ENCODE data around the gene DNM2. TPM values are rescaled to one million over a fixed set of nuclear protein-coding genes. Genes with fewer than 3 reads are reported as not detected.
"Not testable (repeated sequence)": the region's sequence is repeated elsewhere in the genome, so short reads cannot be mapped to it uniquely, and the experiment has no call there.

Gene DNM2
- total RNA-seq, 6 donors from 2014 or later = 238 to 744 (median 318) TPM

DNA sequence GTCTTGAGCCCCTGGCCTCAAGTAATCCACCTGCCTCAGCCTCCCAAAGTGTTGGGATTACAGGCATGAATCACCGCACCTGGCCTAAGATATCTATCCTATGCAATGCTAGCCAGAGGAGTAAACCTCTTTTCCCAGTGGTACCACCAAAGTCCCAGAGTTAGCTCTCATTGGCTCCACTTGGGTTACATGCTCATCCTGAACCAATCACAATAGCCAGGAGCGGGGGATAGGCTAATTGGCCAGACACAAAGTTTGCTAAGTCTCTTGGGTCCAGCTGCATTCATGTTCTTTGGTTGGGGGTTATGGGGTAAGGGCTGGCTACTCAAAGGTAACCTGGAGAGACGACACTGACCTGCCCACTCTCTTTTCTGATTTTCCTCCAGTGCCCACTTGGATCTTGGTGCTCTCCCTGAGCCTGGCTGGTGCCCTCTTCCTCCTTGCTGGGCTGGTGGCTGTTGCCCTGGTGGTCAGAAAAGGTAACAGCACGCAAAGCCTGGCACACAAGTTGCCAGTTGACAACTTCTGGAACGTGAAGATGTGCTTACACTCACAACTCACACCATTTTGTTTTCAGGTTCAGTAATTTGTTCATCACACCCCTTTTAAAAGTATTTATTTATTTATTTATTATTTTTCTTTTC, 138.1 kb downstream of the DNM2 start:
- ATAC-seq (ENCODE audit: low FRiP score in 2 of 2) (peak in 1 of 2 donors; percentile 38), DNase-seq (no peak)
- WGBS, 2 donors = 71 to 85% methylated on average over 5 of the region's 5 CpGs
- H3K4me3 ChIP-seq = no peak overlapping the region
- no peaks in the 10 kb centered on the region for H3K36me3 ChIP-seq
- no peaks in the 10 kb centered on the region for H3K27me3 ChIP-seq
- H3K4me1 ChIP-seq = no peaks in the 10 kb centered on the region
- no peaks in the 10 kb centered on the region for H3K9me3 ChIP-seq
- no peak overlapping the region for H3K27ac ChIP-seq
- TF ChIP-seq POLR2A (IDR thresholded peaks at IDR 0.05) = no peak
- TF ChIP-seq EP300 (IDR thresholded peaks at IDR 0.05) = no peak
- TF ChIP-seq, protein P1, sequence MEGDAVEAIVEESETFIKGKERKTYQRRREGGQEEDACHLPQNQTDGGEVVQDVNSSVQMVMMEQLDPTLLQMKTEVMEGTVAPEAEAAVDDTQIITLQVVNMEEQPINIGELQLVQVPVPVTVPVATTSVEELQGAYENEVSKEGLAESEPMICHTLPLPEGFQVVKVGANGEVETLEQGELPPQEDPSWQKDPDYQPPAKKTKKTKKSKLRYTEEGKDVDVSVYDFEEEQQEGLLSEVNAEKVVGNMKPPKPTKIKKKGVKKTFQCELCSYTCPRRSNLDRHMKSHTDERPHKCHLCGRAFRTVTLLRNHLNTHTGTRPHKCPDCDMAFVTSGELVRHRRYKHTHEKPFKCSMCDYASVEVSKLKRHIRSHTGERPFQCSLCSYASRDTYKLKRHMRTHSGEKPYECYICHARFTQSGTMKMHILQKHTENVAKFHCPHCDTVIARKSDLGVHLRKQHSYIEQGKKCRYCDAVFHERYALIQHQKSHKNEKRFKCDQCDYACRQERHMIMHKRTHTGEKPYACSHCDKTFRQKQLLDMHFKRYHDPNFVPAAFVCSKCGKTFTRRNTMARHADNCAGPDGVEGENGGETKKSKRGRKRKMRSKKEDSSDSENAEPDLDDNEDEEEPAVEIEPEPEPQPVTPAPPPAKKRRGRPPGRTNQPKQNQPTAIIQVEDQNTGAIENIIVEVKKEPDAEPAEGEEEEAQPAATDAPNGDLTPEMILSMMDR (IDR thresholded peaks at IDR 0.05) = peak; percentile 17 to 42 (median 34)
- no peak for TF ChIP-seq POLR2AphosphoS5 (IDR thresholded peaks at IDR 0.05)

DNA sequence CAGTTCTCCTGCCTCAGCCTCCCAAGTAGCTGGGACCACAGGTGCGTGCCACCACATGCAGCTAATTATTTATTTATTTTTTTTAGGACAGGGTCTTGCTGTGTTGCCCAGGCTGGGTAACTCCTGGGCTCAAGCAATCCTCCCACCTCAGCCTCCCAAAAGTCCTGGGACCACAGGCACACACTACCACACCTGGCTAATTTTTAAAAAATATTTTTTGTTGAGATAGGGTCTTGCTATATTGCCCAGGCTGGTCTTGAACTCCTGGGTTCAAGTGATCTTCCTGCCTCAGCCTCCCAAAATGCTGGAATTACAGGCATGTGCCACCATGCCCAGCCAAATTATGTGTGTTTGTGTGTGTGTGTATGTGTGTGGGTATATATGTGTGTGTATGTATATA, 139.0 kb downstream of the DNM2 start:
- DNase-seq; H3K9me3 ChIP-seq; H3K36me3 ChIP-seq; H3K4me3 ChIP-seq; ATAC-seq (ENCODE audit: low FRiP score in 2 of 2); H3K4me1 ChIP-seq; H3K27ac ChIP-seq; H3K27me3 ChIP-seq: not testable (repeated sequence)
- 100% methylated on average over 1 of the region's 1 CpG for WGBS, 2 donors

DNA sequence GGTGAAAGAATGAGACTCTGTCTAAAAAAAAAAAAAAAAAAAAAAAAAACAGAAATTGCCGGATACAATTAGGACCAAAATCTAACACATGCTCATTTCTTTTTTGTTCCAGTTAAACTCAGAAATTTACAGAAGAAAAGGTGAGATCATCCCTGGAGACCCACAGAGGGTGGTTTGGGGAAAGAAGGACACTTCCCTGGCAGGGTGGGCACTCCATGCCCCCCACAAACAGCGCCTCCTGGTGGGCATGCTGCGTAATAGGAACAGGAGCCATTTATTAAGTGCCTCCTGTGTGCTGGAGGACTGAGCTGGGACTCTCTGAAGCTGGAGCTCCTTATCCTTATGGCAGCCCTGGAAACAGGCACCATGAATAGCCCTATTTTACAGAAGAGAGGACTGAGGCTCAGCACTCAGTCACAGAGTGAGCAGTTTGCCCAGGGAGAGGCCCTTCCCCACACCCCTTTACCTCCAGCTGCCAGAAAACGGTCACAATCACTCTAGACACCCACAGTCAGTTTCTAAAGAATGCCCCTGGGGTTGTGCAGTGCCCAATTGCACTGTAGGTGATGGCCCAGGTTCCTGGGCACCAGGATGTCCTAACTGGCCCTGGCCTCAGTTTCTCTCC, 140.4 kb downstream of the DNM2 start:
- peaks cover 0 to under 1% (median 0%) of the 10 kb centered on the region in 4 donors for H3K4me1 ChIP-seq
- no peak overlapping the region for H3K27ac ChIP-seq
- no peak overlapping the region for H3K4me3 ChIP-seq
- ATAC-seq (ENCODE audit: low FRiP score in 2 of 2) (peak in 1 of 2 donors; percentile 26), DNase-seq (no peak)
- TF ChIP-seq POLR2AphosphoS5 (IDR thresholded peaks at IDR 0.05) = no peak
- TF ChIP-seq EP300 (IDR thresholded peaks at IDR 0.05) = no peak
- TF ChIP-seq, protein P1 (IDR thresholded peaks at IDR 0.05) = peak in 5 of 6 experiments; percentile 26 to 43 (median 39)
- TF ChIP-seq POLR2A (IDR thresholded peaks at IDR 0.05) = no peak
- 41 to 53% methylated on average over 4 of the region's 4 CpGs for WGBS, 2 donors
- H3K27me3 ChIP-seq = no peaks in the 10 kb centered on the region
- no peaks in the 10 kb centered on the region for H3K36me3 ChIP-seq
- no peaks in the 10 kb centered on the region for H3K9me3 ChIP-seq

DNA sequence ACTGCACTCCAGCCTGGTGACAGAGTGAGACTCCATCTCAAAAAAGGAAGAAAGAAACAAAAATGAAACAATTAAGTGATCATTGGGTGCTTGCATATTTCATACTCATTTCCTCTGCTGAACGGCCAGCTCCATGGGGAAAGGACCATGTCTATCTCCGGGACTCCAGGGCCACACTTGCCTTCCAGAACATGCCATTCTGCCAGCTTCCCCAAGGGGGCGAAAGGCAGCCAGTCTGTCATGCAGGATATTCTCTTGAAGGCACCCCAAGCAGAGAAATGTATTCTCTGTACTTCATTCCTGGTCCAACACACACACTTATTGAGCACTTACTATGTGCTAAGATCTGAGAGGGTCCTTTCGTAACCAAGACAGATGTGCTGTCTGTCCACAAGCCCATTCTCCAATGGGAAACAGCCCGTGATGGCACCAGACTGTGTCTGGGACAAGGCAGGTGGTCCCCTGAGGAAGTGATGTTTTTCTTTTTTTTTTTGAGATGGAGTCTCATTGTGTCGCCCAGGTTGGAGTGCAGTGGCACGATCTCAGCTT, 143.3 kb downstream of the DNM2 start:
- H3K4me3 ChIP-seq = no peak overlapping the region
- 64 to 67% methylated on average over 7 of the region's 7 CpGs for WGBS, 2 donors
- TF ChIP-seq, protein P1 (IDR thresholded peaks at IDR 0.05) = peak; percentile 33 to 56 (median 38)
- TF ChIP-seq POLR2A (IDR thresholded peaks at IDR 0.05) = no peak
- no peak overlapping the region for H3K27ac ChIP-seq
- H3K27me3 ChIP-seq = no peaks in the 10 kb centered on the region
- DNase-seq (peak in 1 of 2 donors; percentile 56), ATAC-seq (ENCODE audit: low FRiP score in 2 of 2) (peak in 1 of 2 donors; percentile 53)
- H3K9me3 ChIP-seq = no peaks in the 10 kb centered on the region
- peaks cover 9 to 13% (median 12%) of the 10 kb centered on the region in 4 donors for H3K4me1 ChIP-seq
- H3K36me3 ChIP-seq = no peaks in the 10 kb centered on the region

DNA sequence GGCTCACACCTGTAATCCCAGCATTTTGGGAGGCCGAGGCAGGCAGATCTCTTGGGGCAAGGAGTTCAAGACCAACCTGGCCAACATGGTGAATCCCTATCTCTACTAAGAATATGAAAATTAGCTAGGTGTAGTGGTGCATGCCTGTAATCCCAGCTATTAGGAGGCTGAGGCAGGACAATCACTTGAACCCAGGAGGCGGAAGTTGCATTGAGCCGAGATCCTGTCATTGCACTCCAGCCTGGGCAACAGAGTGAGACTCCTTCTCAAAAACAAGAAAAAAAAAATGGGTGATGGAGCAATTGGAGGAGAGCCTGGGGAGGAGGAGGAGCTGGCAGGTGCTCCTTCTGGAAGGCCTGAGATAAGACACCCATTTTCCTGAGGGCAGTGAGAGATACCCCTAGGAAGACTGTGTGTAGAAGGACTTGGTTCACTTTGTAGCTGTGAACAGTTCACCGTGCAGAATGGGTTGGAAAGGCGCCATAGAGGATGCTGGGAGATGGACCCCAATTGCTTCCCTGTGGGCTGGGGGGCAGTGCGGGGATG, 144.8 kb downstream of the DNM2 start:
- Histone ChIP-seq H3K27ac (peak overlapping the region; percentile 53 to 74 (median 63)), H3K36me3 (no peaks in the 10 kb centered on the region), H3K27me3 (no peaks in the 10 kb centered on the region), H3K9me3 (no peaks in the 10 kb centered on the region), H3K4me1 (peaks cover 9 to 13% (median 12%) of the 10 kb centered on the region in 4 donors), H3K4me3 (peak overlapping the region in 2 of 4 donors; percentile 19 to 29)
- 75 to 76% methylated on average over 6 of the region's 6 CpGs for WGBS, 2 donors
- no peak for DNase-seq
- TF ChIP-seq, protein P1 (IDR thresholded peaks at IDR 0.05) = no peak
- no peak for TF ChIP-seq EP300 (IDR thresholded peaks at IDR 0.05)
- TF ChIP-seq POLR2A (IDR thresholded peaks at IDR 0.05) = no peak
- TF ChIP-seq POLR2AphosphoS5 (IDR thresholded peaks at IDR 0.05) = no peak
- ATAC-seq (ENCODE audit: low FRiP score in 2 of 2) = peak in 1 of 2 donors; percentile 12
